A673 (cell line): ENCODE measurements around the gene CCNY. TPM values are rescaled to one million over a fixed set of nuclear protein-coding genes. Genes with fewer than 3 reads are reported as not detected.
A peak's percentile ranks its signal among the peaks of the same experiment; 100 is the strongest.

ENCODE experiments used
- BruUV-seq: library from RNA; stranded (reverse); fragments of 400-500 nt; replicated peaks from 2 replicates; lab custom pipeline; 2021; lab: Mats Ljungman, UMichigan
- CTCF ChIA-PET: fragments of 300-600 bp; sonication (Branson Sonifier 250); formaldehyde crosslinking; loops from one replicate; lab custom pipeline; 2022; ENCODE audit warnings: antibody characterized with exemption; lab: Charles Lee
- POLR2A ChIA-PET: fragments of 300-600 bp; sonication (Branson Sonifier 250); formaldehyde crosslinking; loops from one replicate; lab custom pipeline; 2022; ENCODE audit warnings: antibody characterized with exemption; ENCODE audit not compliant: low non-redundant PET; lab: Charles Lee
- DNase-seq: peaks from one replicate; pipeline ENCODE4 v3.0.0-alpha.2; 2015; ENCODE audit warnings: low spot score
- H3K27ac ChIP-seq: fragments of 200-600 bp; sonication (generic); 2 replicates; pipeline ENCODE4 v1.5.1; 2016; ENCODE audit warnings: mixed run types, low read depth, mild to moderate bottlenecking, mixed read lengths, antibody characterized with exemption, low read length; ENCODE audit not compliant: poor library complexity, severe bottlenecking
- H3K27me3 ChIP-seq: fragments of 200-600 bp; sonication (generic); replicated peaks from 2 replicates; pipeline ENCODE4 v1.6.1; 2017; ENCODE audit warnings: mixed run types, low read depth, mild to moderate bottlenecking, mixed read lengths, antibody characterized with exemption, low read length; ENCODE audit not compliant: insufficient read depth, poor library complexity
- H3K36me3 ChIP-seq: fragments of 200-600 bp; sonication (generic); 2 replicates; pipeline ENCODE4 v1.6.1; 2016; ENCODE audit warnings: mixed run types, mild to moderate bottlenecking, mixed read lengths, antibody characterized with exemption, low read length; ENCODE audit not compliant: insufficient read depth, poor library complexity, severe bottlenecking
- H3K4me1 ChIP-seq: fragments of 200-600 bp; sonication (generic); 2 replicates; pipeline ENCODE4 v1.6.1; 2017; ENCODE audit warnings: mixed run types, mild to moderate bottlenecking, mixed read lengths, antibody characterized with exemption, low read length; ENCODE audit not compliant: insufficient read depth, poor library complexity, severe bottlenecking
- H3K4me3 ChIP-seq: fragments of 200-600 bp; sonication (generic); 2 replicates; pipeline ENCODE4 v1.5.1; 2016; ENCODE audit warnings: low read depth, mixed run types, mild to moderate bottlenecking, mixed read lengths, low read length; ENCODE audit not compliant: poor library complexity, severe bottlenecking
- H3K9me3 ChIP-seq: fragments of 200-600 bp; sonication (generic); 2 replicates; pipeline ENCODE4 v1.6.1; 2016; ENCODE audit warnings: mixed run types, low read depth, mild to moderate bottlenecking, mixed read lengths, antibody characterized with exemption, low read length; ENCODE audit not compliant: poor library complexity, severe bottlenecking
- CTCF ChIP-seq: fragments of 300-800, 200-600 bp; sonication (generic); conservative IDR thresholded peaks from 2 replicates; pipeline ENCODE4 v1.5.1; 2017; ENCODE audit warnings: low read depth, mild to moderate bottlenecking, antibody characterized with exemption, low read length, moderate library complexity, mixed read lengths
- EZH2 ChIP-seq: fragments of 200-600 bp; sonication (generic); IDR thresholded peaks from 2 replicates; pipeline ENCODE4 v1.6.1; 2017; ENCODE audit warnings: borderline replicate concordance, low read depth, mild to moderate bottlenecking, mixed read lengths, antibody characterized with exemption, low read length; ENCODE audit not compliant: poor library complexity, severe bottlenecking
- intact Hi-C: fragments of 100-400 bp; cut with micrococcal nuclease; formaldehyde crosslinking; loops from one replicate; pipeline ENCODE4 v1.10.0; 2022; ENCODE audit not compliant: unreplicated experiment
- total RNA-seq: library from RNA; stranded (reverse); gene quantifications from 2 replicates; pipeline ENCODE4 v1.2.3, GENCODE V29; 2021

The CCNY gene
- total RNA-seq, 1 experiment from 2014 or later, result 84.8 TPM

DNA sequence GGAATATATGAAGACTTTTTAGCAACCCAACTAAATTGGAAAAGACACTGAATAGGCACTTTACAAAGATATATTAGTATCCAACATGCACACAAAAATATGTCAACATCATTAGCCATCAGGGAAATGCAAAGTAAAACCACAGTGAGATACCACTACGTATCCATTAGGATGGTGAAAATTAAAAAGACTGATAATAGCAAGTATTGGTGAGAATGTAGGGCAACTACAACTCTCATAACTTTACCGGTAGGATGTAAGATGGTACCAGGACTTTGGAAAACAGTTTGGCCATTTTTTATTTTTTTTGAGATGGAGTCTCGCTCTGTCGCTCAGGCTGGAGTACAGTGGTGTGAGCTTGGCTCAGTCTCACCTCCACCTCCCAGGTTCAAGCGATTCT lies 13.7 kb upstream of the CCNY start:
- Histone ChIP-seq H3K4me1 (peaks cover under 1% of the 10 kb centered on the region), H3K27me3 (no peaks in the 10 kb centered on the region), H3K36me3 (peaks cover 37% of the 10 kb centered on the region), H3K9me3 (peaks cover 6% of the 10 kb centered on the region), H3K4me3 (no peak overlapping the region), H3K27ac (no peak overlapping the region)
- intact Hi-C loops, result no loop called here
- TF ChIP-seq CTCF (no peak), EZH2 (no peak)
- CTCF ChIA-PET, result no interaction called here
- no TSS peak for BruUV-seq
- POLR2A ChIA-PET, result no interaction called here
- DNase-seq, result no peak

DNA sequence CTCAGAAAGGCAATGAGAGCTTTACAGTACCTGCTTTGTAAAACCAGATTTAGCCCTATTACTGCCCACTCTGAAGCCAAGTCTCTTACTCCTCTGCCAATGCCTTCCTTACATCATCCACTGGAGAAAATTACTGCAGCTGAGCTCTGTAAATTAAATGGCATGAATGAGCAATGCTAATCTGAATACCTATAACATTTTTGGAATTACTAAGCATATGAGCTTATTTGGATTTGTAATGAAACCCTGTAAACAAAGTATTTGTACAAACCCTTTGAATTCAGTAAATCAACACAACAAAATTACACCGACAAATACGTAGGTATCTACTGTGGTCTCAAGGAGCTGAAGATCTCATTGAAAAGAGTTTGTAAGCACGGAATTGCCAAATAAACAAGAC lies 12.1 kb upstream of the CCNY start:
- peak overlapping the region; percentile 18 for H3K27ac ChIP-seq
- ChIA-PET POLR2A (no interaction called here), CTCF (no interaction called here)
- BruUV-seq, result no TSS peak
- TF ChIP-seq CTCF, result no peak
- no peak for TF ChIP-seq EZH2
- intact Hi-C loops, result no loop called here
- no peaks in the 10 kb centered on the region for H3K27me3 ChIP-seq
- DNase-seq, result no peak
- peaks cover 6% of the 10 kb centered on the region for H3K9me3 ChIP-seq
- H3K36me3 ChIP-seq, result peaks cover 33% of the 10 kb centered on the region
- peaks cover 9% of the 10 kb centered on the region for H3K4me1 ChIP-seq
- no peak overlapping the region for H3K4me3 ChIP-seq

- TF ChIP-seq EZH2, result no peak
- no peak for TF ChIP-seq CTCF
- H3K36me3 ChIP-seq, result peaks cover 19% of the 10 kb centered on the region
- H3K4me1 ChIP-seq, result peaks cover 15% of the 10 kb centered on the region
- peaks cover 6% of the 10 kb centered on the region for H3K9me3 ChIP-seq
- no peak overlapping the region for H3K27ac ChIP-seq
- H3K27me3 ChIP-seq, result no peaks in the 10 kb centered on the region
- ChIA-PET POLR2A (no interaction called here), CTCF (no interaction called here)
- intact Hi-C loops, result no loop called here
- no TSS peak for BruUV-seq
- DNase-seq, result no peak
- no peak overlapping the region for H3K4me3 ChIP-seq
These were observed 9.7 kb upstream of the CCNY start for GRCh38 chr10:35326466-35327235.
